SK-N-SH (cell line): Measurements from ENCODE around the gene MYO18B. TPM values are rescaled to one million over a fixed set of nuclear protein-coding genes. Genes with fewer than 3 reads are reported as not detected.

Source experiments
- CHD2 ChIP-seq: fragments of 150-350 bp; IDR thresholded peaks from 2 replicates; pipeline ENCODE4 v1.6.1; 2018; ENCODE audit warnings: low read length; ENCODE audit not compliant: partially characterized antibody
- ELF1 ChIP-seq: IDR thresholded peaks from 2 replicates; pipeline ENCODE4 v1.4.0; 2012
- EP300 ChIP-seq, 2 experiments: IDR thresholded peaks; 2 replicates each; pipeline versions ENCODE4 v1.4.0 to v1.6.1; 2012; ENCODE audit warnings: borderline replicate concordance in 1 of 2, low read depth in 1 of 2, low read length in 1 of 2
- EZH2phosphoT487 ChIP-seq: fragments of 200-600 bp; sonication (generic); IDR thresholded peaks from 2 replicates; pipeline ENCODE4 v1.6.1; 2017; ENCODE audit warnings: low read depth, mixed run types, mild to moderate bottlenecking, antibody characterized with exemption, moderate library complexity, borderline replicate concordance
- FOSL2 ChIP-seq: IDR thresholded peaks from 2 replicates; pipeline ENCODE4 v1.4.0; 2012; ENCODE audit warnings: low read depth, mild to moderate bottlenecking, moderate library complexity, borderline replicate concordance
- FOXJ3 ChIP-seq: sonication (generic); formaldehyde crosslinking; IDR thresholded peaks from 2 replicates; pipeline ENCODE4 v1.5.1; 2020; ENCODE audit warnings: mild to moderate bottlenecking, missing genetic modification reagents
- FOXM1 ChIP-seq: IDR thresholded peaks from 2 replicates; pipeline ENCODE4 v1.4.0; 2012; ENCODE audit warnings: low read depth, mild to moderate bottlenecking
- GABPA ChIP-seq: IDR thresholded peaks from 2 replicates; pipeline ENCODE4 v1.4.0; 2012; ENCODE audit warnings: low read depth, mild to moderate bottlenecking
- GATA2 ChIP-seq: sonication (generic); formaldehyde crosslinking; IDR thresholded peaks from 2 replicates; pipeline ENCODE4 v1.5.0; 2020; ENCODE audit warnings: mild to moderate bottlenecking, missing genetic modification reagents
- IRF3 ChIP-seq: fragments of 150-350 bp; IDR thresholded peaks from 2 replicates; pipeline ENCODE4 v1.6.1; 2016; ENCODE audit warnings: mild to moderate bottlenecking, low read depth, low read length
- MEF2A ChIP-seq: IDR thresholded peaks from 2 replicates; pipeline ENCODE4 v1.4.0; 2012; ENCODE audit warnings: low read depth, borderline replicate concordance
- MXI1 ChIP-seq: IDR thresholded peaks from 2 replicates; pipeline ENCODE4 v1.6.1; 2012; ENCODE audit warnings: mild to moderate bottlenecking, low read depth, low read length, improper control_type of control experiment
- NFIC ChIP-seq: IDR thresholded peaks from 2 replicates; pipeline ENCODE4 v1.4.0; 2012; ENCODE audit warnings: borderline replicate concordance
- POLR2AphosphoS5 ChIP-seq: IDR thresholded peaks from 2 replicates; pipeline ENCODE4 v1.6.1; 2012; ENCODE audit warnings: low read depth, low read length
- RFX5 ChIP-seq: IDR thresholded peaks from 2 replicates; pipeline ENCODE4 v1.6.1; 2012; ENCODE audit warnings: mild to moderate bottlenecking, improper control_type of control experiment, low read length
- RXRA ChIP-seq: IDR thresholded peaks from 2 replicates; pipeline ENCODE4 v1.4.0; 2012; ENCODE audit warnings: low read depth, mild to moderate bottlenecking, borderline replicate concordance
- SIN3A ChIP-seq: IDR thresholded peaks from 2 replicates; pipeline ENCODE4 v1.6.1; 2012; ENCODE audit warnings: low read depth, mild to moderate bottlenecking, low read length, moderate library complexity, borderline replicate concordance
- SMC3 ChIP-seq: IDR thresholded peaks from 2 replicates; pipeline ENCODE4 v1.6.1; 2012; ENCODE audit warnings: low read depth, low read length, improper control_type of control experiment
- TCF12 ChIP-seq: IDR thresholded peaks from 2 replicates; pipeline ENCODE4 v1.4.0; 2012
- TEAD4 ChIP-seq: IDR thresholded peaks from 2 replicates; pipeline ENCODE4 v1.4.0; 2012; ENCODE audit warnings: mild to moderate bottlenecking, borderline replicate concordance; ENCODE audit not compliant: insufficient read depth
- USF2 ChIP-seq: fragments of 150-350 bp; IDR thresholded peaks from 2 replicates; pipeline ENCODE4 v1.6.1; 2017; ENCODE audit warnings: antibody characterized with exemption, low read length, low read depth, borderline replicate concordance
- YY1 ChIP-seq: IDR thresholded peaks from 2 replicates; pipeline ENCODE4 v1.4.0; 2012; ENCODE audit warnings: low read depth, mild to moderate bottlenecking
- ZBTB33 ChIP-seq: IDR thresholded peaks from 2 replicates; pipeline ENCODE4 v1.4.0; 2012; ENCODE audit warnings: low read depth, borderline replicate concordance
- polyA plus RNA-seq, 3 experiments: library from polyadenylated mRNA; depleted of rRNA; stranded (reverse); fragments of >200 nt; gene quantifications; 2 replicates each; pipeline ENCODE4 v1.2.3, GENCODE V29; 2012
- TF ChIP-seq, protein P1 (sequence below): IDR thresholded peaks from 2 replicates; pipeline ENCODE4 v1.6.1; 2012; ENCODE audit warnings: mild to moderate bottlenecking, low read depth, low read length, moderate library complexity
- TF ChIP-seq, protein P2 (sequence below): IDR thresholded peaks from 2 replicates; pipeline ENCODE4 v1.4.0; 2012; ENCODE audit warnings: low read depth
- TF ChIP-seq, protein P3 (sequence below): IDR thresholded peaks from 2 replicates; pipeline ENCODE4; 2012

MYO18B gene
- polyA plus RNA-seq, 1 of the 3 experiments (the other 2 are of a cell fraction) = 0.05 TPM

- TF ChIP-seq, protein P1, sequence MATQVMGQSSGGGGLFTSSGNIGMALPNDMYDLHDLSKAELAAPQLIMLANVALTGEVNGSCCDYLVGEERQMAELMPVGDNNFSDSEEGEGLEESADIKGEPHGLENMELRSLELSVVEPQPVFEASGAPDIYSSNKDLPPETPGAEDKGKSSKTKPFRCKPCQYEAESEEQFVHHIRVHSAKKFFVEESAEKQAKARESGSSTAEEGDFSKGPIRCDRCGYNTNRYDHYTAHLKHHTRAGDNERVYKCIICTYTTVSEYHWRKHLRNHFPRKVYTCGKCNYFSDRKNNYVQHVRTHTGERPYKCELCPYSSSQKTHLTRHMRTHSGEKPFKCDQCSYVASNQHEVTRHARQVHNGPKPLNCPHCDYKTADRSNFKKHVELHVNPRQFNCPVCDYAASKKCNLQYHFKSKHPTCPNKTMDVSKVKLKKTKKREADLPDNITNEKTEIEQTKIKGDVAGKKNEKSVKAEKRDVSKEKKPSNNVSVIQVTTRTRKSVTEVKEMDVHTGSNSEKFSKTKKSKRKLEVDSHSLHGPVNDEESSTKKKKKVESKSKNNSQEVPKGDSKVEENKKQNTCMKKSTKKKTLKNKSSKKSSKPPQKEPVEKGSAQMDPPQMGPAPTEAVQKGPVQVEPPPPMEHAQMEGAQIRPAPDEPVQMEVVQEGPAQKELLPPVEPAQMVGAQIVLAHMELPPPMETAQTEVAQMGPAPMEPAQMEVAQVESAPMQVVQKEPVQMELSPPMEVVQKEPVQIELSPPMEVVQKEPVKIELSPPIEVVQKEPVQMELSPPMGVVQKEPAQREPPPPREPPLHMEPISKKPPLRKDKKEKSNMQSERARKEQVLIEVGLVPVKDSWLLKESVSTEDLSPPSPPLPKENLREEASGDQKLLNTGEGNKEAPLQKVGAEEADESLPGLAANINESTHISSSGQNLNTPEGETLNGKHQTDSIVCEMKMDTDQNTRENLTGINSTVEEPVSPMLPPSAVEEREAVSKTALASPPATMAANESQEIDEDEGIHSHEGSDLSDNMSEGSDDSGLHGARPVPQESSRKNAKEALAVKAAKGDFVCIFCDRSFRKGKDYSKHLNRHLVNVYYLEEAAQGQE = no peak
- TF ChIP-seq TCF12 = 0 out of 2 replicates have a peak, but pooled peaks have one; percentile 5
- peak; percentile 93 for TF ChIP-seq MXI1
- no peak for TF ChIP-seq FOSL2
- TF ChIP-seq POLR2AphosphoS5 = no peak
- no peak for TF ChIP-seq GABPA
- no peak for TF ChIP-seq ZBTB33
- TF ChIP-seq ELF1 = no peak
- TF ChIP-seq GATA2 = peak; percentile 41; the same call in 1 of the 2 replicates
- TF ChIP-seq, protein P2, sequence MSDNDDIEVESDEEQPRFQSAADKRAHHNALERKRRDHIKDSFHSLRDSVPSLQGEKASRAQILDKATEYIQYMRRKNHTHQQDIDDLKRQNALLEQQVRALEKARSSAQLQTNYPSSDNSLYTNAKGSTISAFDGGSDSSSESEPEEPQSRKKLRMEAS = no peak
- peak; percentile 52 for TF ChIP-seq FOXJ3 (CRISPR knock-in tag)
- TF ChIP-seq SMC3 = no peak
- no peak for TF ChIP-seq YY1
- no peak for TF ChIP-seq IRF3
- no peak for TF ChIP-seq TEAD4
- TF ChIP-seq EZH2phosphoT487 = no peak
- peak; percentile 40 for TF ChIP-seq CHD2
- TF ChIP-seq RFX5 = no peak
- TF ChIP-seq FOXM1 = no peak
- TF ChIP-seq SIN3A = no peak
- TF ChIP-seq USF2 = no peak
- TF ChIP-seq MEF2A = no peak
- TF ChIP-seq, protein P3, sequence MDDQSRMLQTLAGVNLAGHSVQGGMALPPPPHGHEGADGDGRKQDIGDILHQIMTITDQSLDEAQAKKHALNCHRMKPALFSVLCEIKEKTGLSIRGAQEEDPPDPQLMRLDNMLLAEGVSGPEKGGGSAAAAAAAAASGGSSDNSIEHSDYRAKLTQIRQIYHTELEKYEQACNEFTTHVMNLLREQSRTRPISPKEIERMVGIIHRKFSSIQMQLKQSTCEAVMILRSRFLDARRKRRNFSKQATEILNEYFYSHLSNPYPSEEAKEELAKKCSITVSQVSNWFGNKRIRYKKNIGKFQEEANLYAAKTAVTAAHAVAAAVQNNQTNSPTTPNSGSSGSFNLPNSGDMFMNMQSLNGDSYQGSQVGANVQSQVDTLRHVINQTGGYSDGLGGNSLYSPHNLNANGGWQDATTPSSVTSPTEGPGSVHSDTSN = no peak
- TF ChIP-seq NFIC = no peak
- TF ChIP-seq RXRA = no peak
- peak in 1 of 2 experiments; percentile 49; a peak in 1 of 4 replicates for TF ChIP-seq EP300 (IDR thresholded peaks at IDR 0.05; ENCODE audit: borderline replicate concordance in 1 of 2, low read depth in 1 of 2, low read length in 1 of 2)
Measured at GRCh38 chr22:25923914-25924313, 181.9 kb downstream of the MYO18B start (continued).
